ENCODE measurements around the gene RBP3.
A peak's percentile ranks its signal among the peaks of the same experiment; 100 is the strongest.
"Not testable (repeated sequence)": the region's sequence is repeated elsewhere in the genome, so short reads cannot be mapped to it uniquely, and the experiment has no call there.

The RBP3 gene

GRCh38 chr10:47372726-47373125 lies 24.6 kb downstream of the RBP3 start:
- DNase-seq (ENCODE audit: low read depth in 2 of 2) = no peak

GRCh38 chr10:47374611-47375536 lies 26.7 kb downstream of the RBP3 start:
- DNase-seq (ENCODE audit: low read depth in 2 of 2) = peak in 1 of 2 experiments; percentile 10

GRCh38 chr10:47376522-47377220 lies 28.5 kb downstream of the RBP3 start:
- DNase-seq (ENCODE audit: low read depth in 2 of 2) = no peak

GRCh38 chr10:47378183-47378510 lies 30.0 kb downstream of the RBP3 start:
- no peak for DNase-seq (ENCODE audit: low read depth in 2 of 2)

GRCh38 chr10:47378606-47379444 lies 30.7 kb downstream of the RBP3 start:
- no peak for DNase-seq (ENCODE audit: low read depth in 2 of 2)

GRCh38 chr10:47379445-47379785 lies 31.3 kb downstream of the RBP3 start:
- DNase-seq (ENCODE audit: low read depth in 2 of 2) = no peak

GRCh38 chr10:47379901-47380300 lies 31.7 kb downstream of the RBP3 start:
- no peak for DNase-seq (ENCODE audit: low read depth in 2 of 2)

GRCh38 chr10:47380341-47381102 lies 32.4 kb downstream of the RBP3 start:
- DNase-seq (ENCODE audit: low read depth in 2 of 2) = no peak

- DNase-seq (ENCODE audit: low read depth in 2 of 2) = no peak
Observed at GRCh38 chr10:47381103-47381395, 32.9 kb downstream of the RBP3 start.

GRCh38 chr10:47381427-47382379 lies 33.5 kb downstream of the RBP3 start:
- DNase-seq (ENCODE audit: low read depth in 2 of 2) = no peak

GRCh38 chr10:47383261-47384147 lies 35.3 kb downstream of the RBP3 start:
- DNase-seq (ENCODE audit: low read depth in 2 of 2) = no peak

- peak in 1 of 2 experiments; percentile 20 for DNase-seq (ENCODE audit: low read depth in 2 of 2)
Observed at GRCh38 chr10:47384148-47384921, 36.2 kb downstream of the RBP3 start, which contains the start of gene ZNF488. ZNF488 (minus strand) TSS chr10:47384293; CDS start chr10:47368829, 15,464 bp downstream.

GRCh38 chr10:47386104-47386503 lies 37.9 kb downstream of the RBP3 start:
- DNase-seq (ENCODE audit: low read depth in 2 of 2) = not testable (repeated sequence)

GRCh38 chr10:47388879-47389278 lies 40.7 kb downstream of the RBP3 start:
- no peak for DNase-seq (ENCODE audit: low read depth in 2 of 2)

- no peak for DNase-seq (ENCODE audit: low read depth in 2 of 2)
Observed at GRCh38 chr10:47389619-47390018, 41.5 kb downstream of the RBP3 start.

GRCh38 chr10:47396311-47396717 lies 48.2 kb downstream of the RBP3 start:
- DNase-seq (ENCODE audit: low read depth in 2 of 2) = no peak

- DNase-seq (ENCODE audit: low read depth in 2 of 2) = no peak
Observed at GRCh38 chr10:47397256-47397655, 49.1 kb downstream of the RBP3 start.

- no peak for DNase-seq (ENCODE audit: low read depth in 2 of 2)
Observed at GRCh38 chr10:47400251-47400650, 52.1 kb downstream of the RBP3 start.

GRCh38 chr10:47400786-47401185 lies 52.6 kb downstream of the RBP3 start:
- no peak for DNase-seq (ENCODE audit: low read depth in 2 of 2)

All from fibroblast of skin of left biceps (primary cell).